SK-N-SH treated with all-trans-retinoic acid at 6 μM for 48 hours (cell line): ENCODE data around the gene FIBP.
A peak's percentile ranks its signal among the peaks of the same experiment; 100 is the strongest.

Experiments used
- ATAC-seq: fragments of 200-7000 bp; cut with Tn5 transposase; 3 replicates; pipeline ENCODE4 v1.9.1; 2020; ENCODE audit warnings: mild to moderate bottlenecking, moderate library complexity
- ARNTL ChIP-seq: fragments of 450-650 bp; formaldehyde crosslinking; IDR thresholded peaks from 2 replicates; pipeline ENCODE4 v1.5.0; 2020; ENCODE audit warnings: low read depth, mild to moderate bottlenecking, moderate library complexity, borderline replicate concordance
- BACH2 ChIP-seq: fragments of 250-450 bp; sonication (Bioruptor Pico); IDR thresholded peaks from 2 replicates; pipeline ENCODE4 v1.9.0; 2021; ENCODE audit warnings: mild to moderate bottlenecking, borderline replicate concordance
- CREB5 ChIP-seq: fragments of 250-450 bp; sonication (Bioruptor Pico); IDR thresholded peaks from 2 replicates; pipeline ENCODE4 v1.5.1; 2020; ENCODE audit warnings: low read depth, mild to moderate bottlenecking, moderate library complexity
- CSDC2 ChIP-seq: fragments of 250-450 bp; sonication (Bioruptor Pico); IDR thresholded peaks from 2 replicates; pipeline ENCODE4 v1.5.0; 2020; ENCODE audit warnings: mild to moderate bottlenecking, moderate library complexity
- ESRRG ChIP-seq: fragments of 250-450 bp; sonication (Bioruptor Pico); IDR thresholded peaks from 2 replicates; pipeline ENCODE4 v1.6.1; 2021; ENCODE audit warnings: mild to moderate bottlenecking
- GLIS3 ChIP-seq: fragments of 250-450 bp; sonication (Bioruptor Pico); IDR thresholded peaks from 2 replicates; pipeline ENCODE4 v1.5.0; 2020; ENCODE audit warnings: mild to moderate bottlenecking, moderate library complexity
- ISL1 ChIP-seq: fragments of 250-450 bp; sonication (Bioruptor Pico); IDR thresholded peaks from 2 replicates; pipeline ENCODE4 v2.1.2; 2022; ENCODE audit warnings: mild to moderate bottlenecking, moderate library complexity
- OSR1 ChIP-seq: fragments of 250-450 bp; sonication (Bioruptor Pico); IDR thresholded peaks from 2 replicates; pipeline ENCODE4 v1.8.0; 2022; ENCODE audit warnings: moderate library complexity, mild to moderate bottlenecking, inconsistent platforms
- PATZ1 ChIP-seq: fragments of 250-450 bp; sonication (Bioruptor Pico); IDR thresholded peaks from 2 replicates; pipeline ENCODE4 v1.8.0; 2020; ENCODE audit warnings: mild to moderate bottlenecking, moderate library complexity, borderline replicate concordance
- PPARA ChIP-seq: fragments of 250-450 bp; sonication (Bioruptor Pico); IDR thresholded peaks from 2 replicates; pipeline ENCODE4 v1.5.0; 2020; ENCODE audit warnings: mild to moderate bottlenecking, borderline replicate concordance
- RARB ChIP-seq: fragments of 250-450 bp; sonication (Bioruptor Pico); IDR thresholded peaks from 2 replicates; pipeline ENCODE4 v1.8.0; 2021; ENCODE audit warnings: mild to moderate bottlenecking, moderate library complexity
- SNAI2 ChIP-seq: fragments of 250-450 bp; sonication (Bioruptor Pico); IDR thresholded peaks from 2 replicates; pipeline ENCODE4 v1.5.0; 2020; ENCODE audit warnings: mild to moderate bottlenecking, moderate library complexity
- TCF4 ChIP-seq: fragments of 250-450 bp; sonication (Bioruptor Pico); IDR thresholded peaks from 2 replicates; pipeline ENCODE4 v1.8.0; 2021; ENCODE audit warnings: mild to moderate bottlenecking, moderate library complexity, borderline replicate concordance
- TOX ChIP-seq: fragments of 250-450 bp; sonication (Bioruptor Pico); IDR thresholded peaks from 2 replicates; pipeline ENCODE4 v1.8.0; 2021; ENCODE audit warnings: mild to moderate bottlenecking, moderate library complexity, borderline replicate concordance
- TSHZ2 ChIP-seq: fragments of 250-450 bp; sonication (Bioruptor Pico); IDR thresholded peaks from 2 replicates; pipeline ENCODE4 v1.5.0; 2020; ENCODE audit warnings: mild to moderate bottlenecking, moderate library complexity
- ZC3H10 ChIP-seq: fragments of 250-450 bp; sonication (Bioruptor Pico); IDR thresholded peaks from 2 replicates; pipeline ENCODE4 v1.5.1; 2021; ENCODE audit warnings: mild to moderate bottlenecking, moderate library complexity
- ZFP3 ChIP-seq: fragments of 250-450 bp; sonication (Bioruptor Pico); IDR thresholded peaks from 2 replicates; pipeline ENCODE4 v1.5.0; 2020; ENCODE audit warnings: mild to moderate bottlenecking, moderate library complexity
- ZFP30 ChIP-seq: fragments of 450-650 bp; formaldehyde crosslinking; IDR thresholded peaks from 2 replicates; pipeline ENCODE4 v1.5.0; 2022; ENCODE audit warnings: mild to moderate bottlenecking, moderate library complexity
- ZNF70 ChIP-seq: fragments of 450-650 bp; formaldehyde crosslinking; IDR thresholded peaks from 2 replicates; pipeline ENCODE4 v1.5.0; 2020; ENCODE audit warnings: mild to moderate bottlenecking, moderate library complexity
- TF ChIP-seq, protein P1 (sequence below): fragments of 250-450 bp; sonication (Bioruptor Pico); IDR thresholded peaks from 2 replicates; pipeline ENCODE4 v1.5.1; 2021; ENCODE audit warnings: mild to moderate bottlenecking, moderate library complexity
- TF ChIP-seq, protein P2 (sequence below): fragments of 250-450 bp; sonication (Bioruptor Pico); IDR thresholded peaks from 2 replicates; pipeline ENCODE4 v1.8.0; 2021; ENCODE audit warnings: low read depth, mild to moderate bottlenecking, moderate library complexity, borderline replicate concordance

FIBP gene

GRCh38 chr11:65903068-65903481 is 14.8 kb upstream of the FIBP start:
- ATAC-seq, result peak; percentile 41
- TF ChIP-seq PPARA (CRISPR knock-in tag), result no peak
- TF ChIP-seq RARB (CRISPR knock-in tag), result no peak
- no peak for TF ChIP-seq GLIS3
- TF ChIP-seq, protein P1, sequence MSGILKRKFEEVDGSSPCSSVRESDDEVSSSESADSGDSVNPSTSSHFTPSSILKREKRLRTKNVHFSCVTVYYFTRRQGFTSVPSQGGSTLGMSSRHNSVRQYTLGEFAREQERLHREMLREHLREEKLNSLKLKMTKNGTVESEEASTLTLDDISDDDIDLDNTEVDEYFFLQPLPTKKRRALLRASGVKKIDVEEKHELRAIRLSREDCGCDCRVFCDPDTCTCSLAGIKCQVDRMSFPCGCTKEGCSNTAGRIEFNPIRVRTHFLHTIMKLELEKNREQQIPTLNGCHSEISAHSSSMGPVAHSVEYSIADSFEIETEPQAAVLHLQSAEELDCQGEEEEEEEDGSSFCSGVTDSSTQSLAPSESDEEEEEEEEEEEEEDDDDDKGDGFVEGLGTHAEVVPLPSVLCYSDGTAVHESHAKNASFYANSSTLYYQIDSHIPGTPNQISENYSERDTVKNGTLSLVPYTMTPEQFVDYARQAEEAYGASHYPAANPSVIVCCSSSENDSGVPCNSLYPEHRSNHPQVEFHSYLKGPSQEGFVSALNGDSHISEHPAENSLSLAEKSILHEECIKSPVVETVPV, result no peak
- TF ChIP-seq TCF4 (CRISPR knock-in tag), result no peak
- TF ChIP-seq CREB5, result no peak
- TF ChIP-seq ARNTL (CRISPR knock-in tag), result no peak
- TF ChIP-seq, protein P2, sequence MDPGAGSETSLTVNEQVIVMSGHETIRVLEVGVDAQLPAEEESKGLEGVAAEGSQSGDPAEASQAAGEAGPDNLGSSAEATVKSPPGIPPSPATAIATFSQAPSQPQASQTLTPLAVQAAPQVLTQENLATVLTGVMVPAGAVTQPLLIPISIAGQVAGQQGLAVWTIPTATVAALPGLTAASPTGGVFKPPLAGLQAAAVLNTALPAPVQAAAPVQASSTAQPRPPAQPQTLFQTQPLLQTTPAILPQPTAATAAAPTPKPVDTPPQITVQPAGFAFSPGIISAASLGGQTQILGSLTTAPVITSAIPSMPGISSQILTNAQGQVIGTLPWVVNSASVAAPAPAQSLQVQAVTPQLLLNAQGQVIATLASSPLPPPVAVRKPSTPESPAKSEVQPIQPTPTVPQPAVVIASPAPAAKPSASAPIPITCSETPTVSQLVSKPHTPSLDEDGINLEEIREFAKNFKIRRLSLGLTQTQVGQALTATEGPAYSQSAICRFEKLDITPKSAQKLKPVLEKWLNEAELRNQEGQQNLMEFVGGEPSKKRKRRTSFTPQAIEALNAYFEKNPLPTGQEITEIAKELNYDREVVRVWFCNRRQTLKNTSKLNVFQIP (CRISPR knock-in tag), result no peak
- TF ChIP-seq TSHZ2 (CRISPR knock-in tag), result no peak
- TF ChIP-seq OSR1 (CRISPR knock-in tag), result no peak
- no peak for TF ChIP-seq BACH2 (CRISPR knock-in tag)
- TF ChIP-seq SNAI2 (CRISPR knock-in tag), result no peak
- no peak for TF ChIP-seq CSDC2 (CRISPR knock-in tag)
- TF ChIP-seq ZFP3 (CRISPR knock-in tag), result no peak
- TF ChIP-seq ZFP30 (CRISPR knock-in tag), result no peak
- no peak for TF ChIP-seq TOX (CRISPR knock-in tag)
- no peak for TF ChIP-seq PATZ1
- no peak for TF ChIP-seq ZC3H10 (CRISPR knock-in tag)

DNA sequence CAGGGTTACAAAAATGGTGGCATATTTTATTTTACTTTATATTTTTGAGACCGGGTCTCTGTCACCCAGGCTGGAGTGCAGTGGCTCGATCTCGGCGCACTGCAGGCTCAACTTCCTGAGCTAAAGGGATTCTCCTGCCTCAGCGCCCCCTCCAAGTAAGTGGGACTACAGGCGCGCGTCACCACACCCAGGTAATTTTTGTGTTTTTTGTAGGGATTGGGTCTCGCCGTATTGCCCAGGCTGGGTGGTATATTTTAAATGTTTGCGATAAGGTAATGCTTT is 12.6 kb upstream of the FIBP start:
- no peak for ATAC-seq
- TF ChIP-seq RARB (CRISPR knock-in tag) (no peak), BACH2 (CRISPR knock-in tag) (no peak), ISL1 (CRISPR knock-in tag) (no peak), ZFP3 (CRISPR knock-in tag) (no peak), TSHZ2 (CRISPR knock-in tag) (no peak), ESRRG (CRISPR knock-in tag) (no peak), ZNF70 (CRISPR knock-in tag) (no peak), CREB5 (no peak), PATZ1 (no peak), ZFP30 (CRISPR knock-in tag) (no peak)
- TF ChIP-seq, protein P2 (CRISPR knock-in tag), result no peak
- TF ChIP-seq, protein P1, result no peak
- TF ChIP-seq, all 23 proteins: peak for 0
